Non-pigmented ciliary epithelial cell (primary cell): ENCODE data around the gene RIPK1.
"Not testable (repeated sequence)": the region's sequence is repeated elsewhere in the genome, so short reads cannot be mapped to it uniquely, and the experiment has no call there.

ENCODE experiments used
- DNase-seq: peaks from one replicate; pipeline ENCODE4 v3.0.0-alpha.2; 2010; ENCODE audit warnings: low read depth

Gene RIPK1

GRCh38 chr6:3136292-3137011, 68.2 kb downstream of the RIPK1 start:
- no peak for DNase-seq

GRCh38 chr6:3137057-3137777, 68.9 kb downstream of the RIPK1 start:
- no peak for DNase-seq

GRCh38 chr6:3137873-3138272, 69.6 kb downstream of the RIPK1 start:
- not testable (repeated sequence) for DNase-seq

- DNase-seq: no peak
These were observed 70.0 kb downstream of the RIPK1 start for GRCh38 chr6:3138341-3138740.

GRCh38 chr6:3139090-3139903, 71.0 kb downstream of the RIPK1 start:
- no peak for DNase-seq

- no peak for DNase-seq
These were observed 71.9 kb downstream of the RIPK1 start for GRCh38 chr6:3140201-3140600.

- DNase-seq: no peak
These were observed 74.2 kb downstream of the RIPK1 start for GRCh38 chr6:3142536-3142935.

- DNase-seq: no peak
These were observed 74.9 kb downstream of the RIPK1 start for GRCh38 chr6:3143158-3143557.

- DNase-seq: no peak
These were observed 76.3 kb downstream of the RIPK1 start for GRCh38 chr6:3144571-3144970.

GRCh38 chr6:3147914-3148757, 79.8 kb downstream of the RIPK1 start:
- no peak for DNase-seq

- DNase-seq: no peak
These were observed 83.4 kb downstream of the RIPK1 start for GRCh38 chr6:3151691-3152090.

- no peak for DNase-seq
These were observed 84.4 kb downstream of the RIPK1 start for GRCh38 chr6:3152689-3153088.

- not testable (repeated sequence) for DNase-seq
These were observed 87.1 kb downstream of the RIPK1 start for GRCh38 chr6:3155416-3155815.

- DNase-seq: not testable (repeated sequence)
These were observed 88.2 kb downstream of the RIPK1 start for GRCh38 chr6:3156184-3157130.

- no peak for DNase-seq
These were observed 89.0 kb downstream of the RIPK1 start, which contains the start of gene TUBB2A for GRCh38 chr6:3157131-3157933. Gene TUBB2A, minus strand, starts transcription at chr6:3157544. Its CDS starts 81 bp downstream, at chr6:3157463.

- DNase-seq: no peak
These were observed 91.8 kb downstream of the RIPK1 start for GRCh38 chr6:3159805-3160781.

- no peak for DNase-seq
These were observed 93.8 kb downstream of the RIPK1 start for GRCh38 chr6:3162067-3162497.

GRCh38 chr6:3162565-3163247, 94.4 kb downstream of the RIPK1 start:
- no peak for DNase-seq
